ENCODE measurements around the gene NRXN3.

DNA sequence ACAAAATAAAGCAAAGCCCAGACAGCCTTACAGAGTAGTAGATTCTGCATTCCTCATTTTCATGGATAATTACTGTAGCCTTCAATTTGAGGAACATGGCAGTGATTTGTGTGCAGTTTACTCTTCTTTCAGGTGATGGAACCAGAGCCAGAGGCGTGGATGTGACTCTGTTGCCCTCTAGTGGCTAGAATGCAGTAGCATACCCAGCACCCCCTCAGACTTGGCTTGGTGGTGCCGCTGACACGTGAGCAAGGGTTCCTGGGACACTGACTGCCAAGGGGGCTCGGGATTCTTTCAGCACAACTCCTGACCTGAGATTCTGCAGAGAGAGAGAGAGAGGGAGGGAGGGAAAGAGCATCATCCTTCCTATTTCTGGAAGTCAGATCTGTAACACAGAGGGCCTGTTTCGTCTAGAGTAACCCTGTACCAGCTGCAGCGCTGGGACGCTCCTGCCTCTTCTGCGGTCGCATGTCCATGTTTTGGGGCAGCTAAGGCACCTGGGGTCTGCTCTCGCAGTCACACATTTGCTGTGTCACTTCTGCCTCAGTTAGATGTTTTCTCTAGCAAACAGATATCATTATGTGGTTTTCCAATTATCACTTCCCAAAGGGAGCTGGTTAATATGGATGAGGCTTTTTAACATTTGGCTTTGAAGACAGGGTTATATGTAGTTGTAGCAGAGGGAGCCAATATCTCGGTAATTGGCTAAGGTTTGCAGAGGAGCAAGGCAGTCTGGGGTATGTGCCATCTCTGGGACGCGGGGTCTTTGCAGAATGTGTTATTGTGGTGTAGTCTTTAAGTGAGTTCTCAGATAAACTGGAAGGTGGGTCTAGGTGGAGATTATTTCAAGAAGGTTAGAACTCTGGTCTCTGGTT is 428.1 kb downstream of the NRXN3 start:
- TF ChIP-seq GATA3 (IDR thresholded peaks at IDR 0.05; ENCODE audit: low read depth, low read length) = no peak
- no peak for TF ChIP-seq GATA2 (IDR thresholded peaks at IDR 0.05; ENCODE audit: low read depth, low read length)

All from SH-SY5Y (cell line).